GM03348 (cell line): Measurements from ENCODE around the gene SDCCAG8.
"Not testable (repeated sequence)": the region's sequence is repeated elsewhere in the genome, so short reads cannot be mapped to it uniquely, and the experiment has no call there.

ENCODE experiments used
- DNase-seq: peaks from one replicate; pipeline ENCODE4 v3.0.0; 2012; ENCODE audit warnings: low spot score

The SDCCAG8 gene

DNA sequence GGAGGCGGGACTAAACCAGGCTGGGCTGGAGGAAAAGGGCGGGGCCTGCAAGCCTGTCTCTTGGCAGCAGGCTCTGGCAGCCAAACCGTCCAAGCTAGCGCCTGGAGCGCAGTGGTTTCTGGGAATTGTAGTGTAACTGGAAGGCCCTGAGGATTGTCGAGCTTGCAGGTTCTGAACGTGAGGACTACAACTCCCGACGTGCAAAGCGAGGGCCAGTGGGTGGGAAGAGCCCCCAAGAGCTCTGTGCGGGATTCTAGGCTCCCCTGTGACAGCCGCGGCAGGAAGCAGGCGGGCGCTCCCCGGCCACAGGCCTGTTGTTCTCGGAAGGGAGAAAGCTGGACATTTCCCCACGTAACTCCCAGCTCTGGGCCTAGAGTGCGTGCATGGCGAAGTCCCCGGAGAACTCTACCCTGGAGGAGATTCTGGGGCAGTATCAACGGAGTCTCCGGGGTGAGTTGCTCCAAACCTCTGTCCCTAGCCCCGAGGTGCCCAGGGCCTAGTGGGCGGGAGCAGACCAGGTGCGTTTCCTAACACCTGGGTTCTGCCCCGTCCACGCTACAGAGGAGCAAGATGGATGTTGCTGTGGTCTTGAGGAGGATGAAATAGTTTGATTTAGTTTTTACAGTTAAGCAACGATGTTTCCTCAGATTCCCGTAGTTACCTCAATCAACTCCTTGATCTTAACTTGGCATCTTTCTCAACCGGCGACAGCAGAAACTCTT lies at the start of gene SDCCAG8:
Gene SDCCAG8 (plus strand): TSS at position 251 of the 722 bp plus-strand sequence. CDS start 133 bp downstream, at position 384.
- peak; percentile 95 for DNase-seq

DNA sequence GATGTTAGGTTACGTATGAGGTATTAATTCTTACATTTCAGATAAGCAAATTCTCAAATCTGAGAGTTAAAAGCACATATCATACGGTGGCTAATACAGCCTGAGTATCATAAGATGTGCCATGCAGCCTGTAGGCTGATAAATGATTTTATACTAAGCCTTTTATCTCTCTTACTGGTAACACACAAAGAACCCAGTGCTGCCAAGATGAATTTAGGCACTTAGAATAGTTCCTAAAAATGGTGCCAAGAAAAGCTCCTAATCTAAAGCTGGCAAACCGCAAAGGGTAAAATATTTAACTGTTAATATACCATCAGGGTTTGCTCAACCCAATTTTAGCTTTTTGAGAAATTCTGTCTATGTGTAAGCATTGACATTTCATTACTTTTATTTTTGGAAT lies 43.9 kb upstream of the SDCCAG8 start:
- DNase-seq: not testable (repeated sequence)

DNA sequence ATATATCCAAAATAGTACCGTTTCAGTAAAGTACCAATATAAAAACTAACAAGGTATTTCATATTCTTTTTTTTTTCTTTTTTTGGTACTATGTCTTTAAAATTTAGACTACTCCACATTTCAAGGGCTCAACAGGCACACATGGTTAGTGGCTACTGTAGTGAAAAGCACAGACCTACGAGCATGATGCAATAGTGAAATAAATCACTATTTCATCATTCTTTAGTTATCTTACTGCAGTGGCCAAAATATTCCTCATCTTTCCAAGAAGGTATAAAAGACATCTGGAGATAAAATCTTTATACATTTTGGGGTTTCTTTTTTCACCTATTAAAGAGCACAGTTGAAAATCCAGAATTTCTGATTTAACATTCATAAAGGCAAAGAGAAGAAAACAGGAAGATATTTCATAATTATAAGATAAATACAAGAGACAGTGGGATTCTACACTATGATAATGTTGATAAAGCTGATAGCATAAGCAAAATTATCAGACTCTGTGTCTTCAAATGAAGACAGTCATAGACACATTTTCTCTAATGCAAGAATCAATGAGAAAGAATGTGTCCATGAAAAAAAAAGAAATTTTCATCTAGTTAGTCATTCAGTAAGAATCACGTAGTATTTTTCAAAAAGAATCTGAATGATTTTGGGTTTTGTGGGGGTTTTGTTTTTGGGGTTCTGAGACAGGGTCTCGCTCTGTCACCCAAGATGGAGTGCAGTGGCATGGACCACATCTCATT lies 42.6 kb upstream of the SDCCAG8 start:
- peak; percentile 64 for DNase-seq

DNA sequence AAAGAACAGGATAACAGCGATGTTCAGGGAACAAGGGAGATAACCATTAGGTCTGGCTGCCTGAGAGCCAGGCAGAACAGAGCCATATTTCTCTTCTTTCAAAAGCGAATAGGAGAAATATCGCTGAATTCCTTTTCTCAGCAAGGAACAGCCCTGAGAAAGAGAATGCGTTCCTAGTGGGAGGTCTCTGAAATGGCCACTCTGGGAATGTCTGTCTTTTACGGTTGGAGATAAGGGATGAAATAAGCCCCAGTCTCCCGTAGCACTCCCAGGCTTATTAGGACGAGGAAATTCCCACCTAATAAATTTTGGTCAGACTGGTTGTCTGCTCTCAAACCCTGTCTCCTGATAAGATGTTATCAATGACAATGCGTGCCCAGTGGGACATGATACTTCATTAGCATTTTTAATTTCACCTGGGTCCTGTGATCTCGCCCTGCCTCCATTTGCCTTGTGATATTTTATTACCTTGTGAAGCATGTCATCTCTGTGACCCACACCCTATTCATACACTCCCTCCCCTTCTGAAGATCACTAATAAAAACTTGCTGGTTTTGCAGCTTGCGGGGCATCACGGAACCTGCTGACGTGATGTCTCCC lies 40.5 kb upstream of the SDCCAG8 start:
- not testable (repeated sequence) for DNase-seq

DNA sequence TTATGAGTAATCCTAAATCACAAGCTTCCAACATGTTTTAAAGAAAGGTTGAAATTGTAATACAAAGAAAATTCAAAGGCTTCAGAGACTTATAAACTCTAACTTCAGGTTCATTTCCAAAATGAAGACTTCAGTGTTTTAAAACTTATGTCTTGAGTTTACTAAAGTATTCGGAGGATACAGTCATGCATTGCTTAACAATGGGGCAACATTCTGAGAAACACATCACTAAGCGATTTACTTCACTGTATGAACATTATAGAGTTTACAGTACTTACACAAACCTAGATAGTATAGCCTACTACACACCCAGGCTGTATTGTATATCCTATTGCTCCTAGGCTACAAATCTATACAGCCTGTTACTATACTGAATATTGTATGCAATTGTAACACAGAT lies 39.1 kb upstream of the SDCCAG8 start:
- DNase-seq: no peak

DNA sequence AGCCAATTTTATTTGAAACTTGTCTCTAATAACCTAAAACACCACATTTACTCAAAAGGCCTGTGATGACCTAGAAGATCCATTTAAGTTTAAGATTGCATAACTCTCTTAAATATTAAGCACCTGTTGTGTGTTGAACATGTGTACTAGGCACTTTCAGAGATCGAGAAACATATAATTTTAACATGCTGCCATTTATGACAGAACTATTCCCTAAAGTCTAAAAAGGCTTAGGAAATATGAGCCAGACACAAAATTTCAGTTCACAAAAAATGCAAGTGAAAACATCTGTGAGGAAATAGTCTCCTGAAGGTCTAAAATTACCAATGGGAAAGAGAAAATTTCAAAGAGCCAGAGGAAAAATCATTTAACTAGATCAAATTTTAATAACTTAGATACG lies 38.5 kb upstream of the SDCCAG8 start:
- DNase-seq: peak; percentile 11

DNA sequence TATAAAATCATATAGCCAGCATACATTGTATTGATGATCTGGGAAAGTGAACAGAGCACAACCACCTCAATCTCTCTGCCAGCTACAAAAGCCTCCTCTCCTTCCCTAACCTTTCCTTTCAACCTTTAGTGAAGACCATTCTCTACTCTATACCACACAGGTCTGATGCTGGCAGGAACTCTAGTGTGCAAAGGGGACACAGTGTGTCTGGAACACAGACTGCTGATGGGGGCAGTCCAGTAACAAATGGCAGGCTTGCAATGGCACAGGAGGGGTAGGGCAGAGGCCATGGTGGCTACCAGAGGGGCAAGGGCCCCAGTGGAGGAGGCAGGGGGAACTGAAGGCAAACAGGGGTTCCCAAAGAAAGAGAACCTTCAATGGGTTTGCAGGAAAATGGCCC lies 37.8 kb upstream of the SDCCAG8 start:
- no peak for DNase-seq

DNA sequence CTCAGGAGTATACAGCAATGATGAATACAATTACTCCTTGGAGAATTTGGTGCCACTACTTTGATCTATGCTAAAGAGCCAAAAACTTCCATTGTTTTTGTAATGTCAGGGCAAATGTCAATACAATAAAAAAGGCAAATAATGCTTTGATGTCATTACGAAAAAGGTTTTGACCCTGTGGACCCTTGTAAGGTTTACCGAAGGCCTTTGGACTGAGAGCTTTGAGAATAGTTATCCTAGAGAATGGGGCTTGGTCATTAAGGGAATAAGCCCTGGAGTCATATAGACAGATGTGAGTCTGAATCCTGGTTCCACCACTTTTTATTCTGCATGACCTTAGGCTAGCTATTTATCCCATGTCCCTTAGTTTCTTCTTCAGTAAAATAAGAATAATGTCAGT lies 28.2 kb upstream of the SDCCAG8 start:
- no peak for DNase-seq

DNA sequence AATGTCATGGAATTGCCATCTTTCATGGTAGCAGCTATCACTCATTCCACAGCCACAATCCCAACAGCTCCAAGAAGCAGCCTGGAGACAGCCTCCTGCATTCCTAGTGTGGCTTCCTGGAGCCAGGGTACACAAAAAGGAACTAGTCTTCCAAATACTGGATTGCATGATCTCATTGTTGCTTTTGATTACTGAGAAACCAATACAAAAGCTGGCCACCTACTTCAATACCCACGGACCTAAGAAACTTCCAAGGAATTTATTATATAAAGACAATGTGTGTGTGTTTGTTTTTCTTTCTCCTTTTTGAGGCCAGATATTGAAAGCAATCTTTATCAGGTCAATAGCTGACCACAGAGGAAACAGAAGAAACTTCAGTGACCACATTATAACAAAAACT lies 26.3 kb upstream of the SDCCAG8 start:
- DNase-seq: no peak

DNA sequence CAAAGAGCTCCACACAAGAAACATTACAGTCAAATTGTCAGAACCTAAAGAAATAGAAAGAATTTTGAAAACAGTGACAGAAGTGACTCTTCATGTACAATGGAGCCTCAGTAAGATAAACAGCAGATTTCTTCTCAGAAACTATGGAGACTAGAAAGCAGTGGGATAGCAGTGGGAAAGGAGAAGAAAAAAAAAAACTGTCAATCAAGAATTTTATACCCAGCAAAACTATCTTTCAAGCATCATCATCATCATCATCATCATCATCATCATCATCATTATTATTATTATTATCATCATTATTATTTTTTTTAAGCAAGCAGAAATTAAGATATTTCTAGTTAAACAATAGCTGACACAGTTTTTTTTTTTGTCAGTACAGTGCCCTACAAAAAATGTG lies 24.9 kb upstream of the SDCCAG8 start:
- DNase-seq: no peak

DNA sequence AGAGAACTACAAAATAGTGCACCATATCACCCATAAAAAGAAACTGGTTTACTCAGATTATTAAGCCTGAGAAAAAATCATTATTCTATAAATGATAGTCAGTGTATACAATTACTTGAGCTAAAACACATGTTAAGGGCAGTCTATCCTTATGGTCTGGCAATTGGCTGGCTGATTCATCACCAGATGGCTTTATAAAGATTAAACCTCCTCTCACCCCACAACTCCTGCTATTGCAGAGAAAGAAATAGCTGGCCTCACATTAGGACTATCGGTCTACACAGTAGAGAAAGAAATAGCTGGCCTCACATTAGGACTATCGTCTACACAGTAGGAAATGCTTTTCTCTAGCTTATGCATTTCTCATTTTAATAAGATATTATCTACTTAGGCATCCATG lies 21.9 kb upstream of the SDCCAG8 start:
- peak; percentile 47 for DNase-seq

DNA sequence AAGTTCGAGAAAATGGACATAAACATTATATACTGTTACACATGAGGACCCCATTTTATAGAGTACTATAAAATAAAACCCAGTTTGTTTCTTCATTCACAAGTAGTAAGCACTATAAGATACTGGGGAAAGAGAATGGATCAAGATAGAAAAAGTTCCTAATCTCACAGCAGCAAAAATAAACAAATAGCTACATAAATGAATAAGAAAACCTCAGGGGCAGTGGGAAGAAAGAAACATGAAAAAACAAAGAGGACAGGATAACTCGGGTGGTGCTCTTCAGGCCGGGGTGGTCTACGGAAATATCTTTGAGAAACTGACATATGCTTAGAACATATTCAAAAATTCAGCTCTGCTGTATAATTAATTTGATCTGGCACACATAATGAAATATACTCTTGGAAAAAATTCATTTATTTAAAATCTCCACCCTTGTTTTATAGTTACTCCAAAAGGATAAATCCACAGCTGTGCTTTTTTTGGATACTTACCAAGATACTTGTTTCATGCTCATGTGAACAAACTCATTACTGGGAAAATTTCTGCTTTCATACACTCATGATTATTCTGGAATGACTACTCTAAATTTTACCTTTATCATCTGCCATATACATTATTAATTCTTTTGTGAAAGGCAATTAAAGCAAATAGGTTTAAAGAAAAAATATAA lies 20.7 kb upstream of the SDCCAG8 start:
- DNase-seq: peak; percentile 21

DNA sequence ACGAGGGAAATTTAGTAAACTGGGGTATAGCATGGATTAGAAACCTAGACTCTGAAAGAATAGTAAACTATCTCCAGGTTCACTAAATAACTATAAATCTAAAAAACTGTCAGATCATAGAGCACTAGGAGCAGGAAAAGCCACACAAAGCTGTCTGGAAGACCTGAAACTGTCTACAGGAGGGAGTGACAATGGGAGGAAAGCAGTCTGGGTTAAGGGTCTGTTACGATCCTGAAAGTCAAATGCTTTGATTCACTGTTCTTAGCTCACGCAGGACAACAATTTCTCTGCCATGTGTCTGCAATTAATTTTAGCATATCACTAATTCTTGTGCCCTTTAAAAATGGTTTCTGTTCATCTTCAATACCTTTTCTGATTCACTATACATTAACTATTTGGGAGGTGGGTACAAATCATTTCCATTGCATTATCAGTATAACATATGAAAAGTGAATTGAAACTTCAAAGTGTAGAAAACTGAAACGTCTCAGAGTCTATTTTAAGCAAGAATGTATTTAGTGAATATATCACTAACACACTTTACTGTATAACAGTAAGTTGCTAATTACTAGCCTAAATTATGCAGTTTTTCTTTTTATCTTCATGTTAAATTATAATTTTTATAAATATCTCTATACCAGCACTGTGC lies 19.1 kb upstream of the SDCCAG8 start:
- DNase-seq: no peak

DNA sequence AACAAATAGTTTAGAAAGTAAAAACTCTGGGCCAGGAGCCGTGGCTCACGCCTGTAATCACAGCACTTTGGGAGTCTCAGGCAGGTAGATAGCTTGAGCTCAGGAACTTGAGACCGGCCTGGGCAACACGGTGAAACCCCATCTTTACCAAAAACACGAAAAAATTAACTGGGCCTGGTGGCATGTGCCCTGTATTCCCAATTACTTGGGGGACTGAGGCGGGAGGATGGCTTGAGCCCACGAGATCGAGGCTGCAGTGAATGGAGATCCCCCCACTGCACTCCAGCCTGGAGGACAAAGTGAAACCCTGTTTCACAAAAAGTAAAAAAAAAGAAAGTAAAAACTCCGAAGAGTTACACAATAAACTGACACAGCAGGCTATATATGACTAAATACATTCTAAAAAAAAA lies 11.4 kb upstream of the SDCCAG8 start:
- no peak for DNase-seq

DNA sequence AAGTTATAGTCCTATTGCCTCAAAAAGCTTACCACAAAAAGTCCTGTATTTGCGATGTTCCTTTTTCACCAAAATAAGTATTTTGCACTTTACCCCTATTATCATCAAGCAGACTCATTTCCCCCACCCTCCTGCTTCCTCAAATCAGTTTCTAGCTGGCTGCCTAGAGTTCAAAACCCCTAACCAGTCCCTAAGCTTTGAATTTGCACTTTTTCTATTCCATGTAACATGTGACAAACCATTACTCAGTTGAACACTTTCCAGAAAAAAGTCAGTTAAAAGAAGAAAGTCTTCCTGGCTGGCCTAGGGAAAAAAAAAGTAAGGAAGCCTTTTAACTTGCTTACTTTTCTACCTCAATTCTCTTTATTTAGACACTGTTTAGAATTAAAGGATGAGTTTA lies 8.9 kb upstream of the SDCCAG8 start:
- DNase-seq: peak; percentile 16

DNA sequence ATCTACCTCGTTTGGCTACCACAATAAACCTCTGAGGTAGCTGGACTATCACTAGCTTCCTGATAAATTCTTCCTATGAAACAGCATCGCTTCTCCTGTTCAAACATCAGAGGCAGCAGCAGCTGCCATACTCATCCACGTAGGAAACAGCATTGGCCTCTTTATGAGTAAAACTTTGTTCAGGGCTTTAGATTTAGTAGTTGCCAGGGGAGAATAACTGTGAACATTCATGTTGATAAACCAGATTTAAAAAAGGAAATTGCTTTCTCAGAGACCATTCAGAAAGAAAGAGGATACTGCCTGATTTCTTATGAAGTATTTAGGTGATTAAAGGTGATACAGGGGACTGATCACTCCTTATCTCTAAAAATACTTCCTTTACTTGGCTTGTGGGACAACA lies 7.9 kb upstream of the SDCCAG8 start:
- no peak for DNase-seq

DNA sequence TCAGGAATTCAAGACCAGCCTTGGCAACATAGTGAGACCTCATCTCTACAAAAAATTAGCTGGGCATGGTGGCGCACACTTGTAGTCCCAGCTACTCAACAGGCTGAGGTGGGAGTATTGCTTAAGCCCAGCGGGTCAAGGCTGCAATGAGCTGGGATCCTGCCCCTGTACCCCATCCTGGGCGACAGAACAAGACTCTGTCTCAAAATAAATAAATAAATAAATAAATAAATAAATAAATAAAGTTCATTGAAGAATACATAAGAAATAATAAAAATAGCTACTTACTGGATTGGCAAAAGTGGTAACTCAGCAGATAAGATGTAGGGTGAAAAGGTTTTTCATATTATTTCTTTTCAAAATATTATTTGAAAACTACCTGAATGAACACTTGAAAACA lies 6.6 kb upstream of the SDCCAG8 start:
- DNase-seq: no peak

DNA sequence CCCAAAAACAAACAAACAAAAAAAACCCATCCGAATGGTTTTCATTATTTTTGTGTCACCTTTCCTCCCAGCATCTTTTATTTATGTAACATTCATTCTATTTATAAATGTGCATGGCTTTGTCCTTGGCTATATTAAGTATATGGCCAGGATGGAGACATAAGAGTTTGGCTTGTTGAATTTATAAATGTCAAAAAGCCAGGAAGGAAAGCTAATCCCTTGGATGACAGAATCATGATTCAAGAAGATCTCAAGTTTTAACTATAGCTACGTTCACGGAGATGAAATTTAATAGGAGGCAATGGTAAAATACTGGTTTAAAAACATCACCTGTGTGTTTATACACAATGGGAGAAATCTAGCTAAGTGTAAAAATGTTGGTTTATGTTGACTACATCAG lies 5.7 kb upstream of the SDCCAG8 start:
- no peak for DNase-seq

DNA sequence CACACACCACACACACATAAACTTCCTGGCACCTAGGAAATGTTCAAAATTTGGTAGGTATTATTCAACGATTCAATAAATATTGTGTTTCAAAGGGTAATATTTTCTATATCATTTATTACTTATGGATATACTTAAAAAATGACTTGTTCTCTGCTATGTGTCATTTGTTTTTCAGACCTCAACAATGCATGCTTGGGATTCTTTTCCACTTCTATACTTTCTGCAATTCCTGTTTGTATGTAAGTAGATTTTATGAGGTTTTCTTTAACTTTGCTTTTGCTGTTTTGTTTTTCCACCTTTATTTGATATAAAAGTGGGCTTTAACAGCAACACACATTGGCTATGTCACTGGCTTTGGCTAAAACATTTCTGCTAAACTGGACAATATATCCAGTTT lies 4.3 kb upstream of the SDCCAG8 start:
- DNase-seq: no peak

DNA sequence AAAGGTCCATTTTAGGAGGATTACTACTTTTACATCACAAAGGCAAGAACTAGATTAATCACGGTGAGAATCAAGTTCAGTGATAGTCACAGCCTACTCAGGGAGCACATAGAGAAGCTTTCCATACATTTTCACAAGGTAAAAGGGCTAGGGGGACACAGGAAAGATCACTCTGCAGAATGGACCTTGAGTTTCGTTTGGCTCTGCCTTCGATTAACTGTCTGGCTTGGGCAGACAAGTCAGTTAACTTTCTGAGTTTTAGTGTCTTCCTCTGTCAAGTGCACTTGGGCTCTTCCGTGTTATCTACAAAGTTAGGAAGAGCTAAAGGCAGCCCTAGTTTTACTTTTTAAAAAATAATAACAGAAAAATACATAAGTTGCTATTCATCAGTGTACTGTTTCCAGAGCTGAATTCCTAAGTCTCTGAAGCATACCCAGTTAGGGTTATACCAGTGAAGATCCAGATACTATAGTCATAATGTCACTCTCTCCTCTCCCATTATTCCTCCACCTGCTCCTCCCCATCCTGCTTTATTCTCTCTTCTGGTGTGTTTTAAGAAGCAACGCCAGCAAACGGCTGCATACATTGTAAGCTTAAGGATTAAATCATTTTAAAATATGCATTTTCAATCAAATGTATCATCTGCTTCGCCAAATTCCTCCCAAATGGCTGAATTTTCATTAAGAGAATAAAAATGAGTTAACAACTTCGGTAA lies 2.5 kb upstream of the SDCCAG8 start:
- DNase-seq: peak; percentile 23

DNA sequence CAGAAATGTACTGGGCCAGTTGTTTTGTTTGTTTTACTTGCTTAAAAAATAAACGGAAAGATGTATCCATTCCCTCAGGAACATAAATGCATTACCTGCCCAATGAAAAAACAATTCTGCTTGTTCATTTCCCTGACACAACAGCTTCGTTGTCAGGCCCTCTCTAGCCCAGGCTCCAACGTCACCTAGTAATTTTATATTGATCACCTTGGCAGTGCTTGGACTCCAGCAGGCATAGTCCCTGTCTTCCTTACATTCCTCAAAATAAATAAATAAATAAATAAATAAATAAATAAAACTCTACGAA lies 2.0 kb upstream of the SDCCAG8 start:
- DNase-seq: no peak
